HG03139 (cell line): ENCODE data around the gene TOLLIP.

Experiments
- ATAC-seq: cut with Tn5 transposase; IDR thresholded peaks from one replicate; pipeline ENCODE4 v1.9.1; 2021; ENCODE audit not compliant: unreplicated experiment

TOLLIP gene

GRCh38 chr11:1299621-1300020, 9.8 kb downstream of the TOLLIP start:
- ATAC-seq: no peak

DNA sequence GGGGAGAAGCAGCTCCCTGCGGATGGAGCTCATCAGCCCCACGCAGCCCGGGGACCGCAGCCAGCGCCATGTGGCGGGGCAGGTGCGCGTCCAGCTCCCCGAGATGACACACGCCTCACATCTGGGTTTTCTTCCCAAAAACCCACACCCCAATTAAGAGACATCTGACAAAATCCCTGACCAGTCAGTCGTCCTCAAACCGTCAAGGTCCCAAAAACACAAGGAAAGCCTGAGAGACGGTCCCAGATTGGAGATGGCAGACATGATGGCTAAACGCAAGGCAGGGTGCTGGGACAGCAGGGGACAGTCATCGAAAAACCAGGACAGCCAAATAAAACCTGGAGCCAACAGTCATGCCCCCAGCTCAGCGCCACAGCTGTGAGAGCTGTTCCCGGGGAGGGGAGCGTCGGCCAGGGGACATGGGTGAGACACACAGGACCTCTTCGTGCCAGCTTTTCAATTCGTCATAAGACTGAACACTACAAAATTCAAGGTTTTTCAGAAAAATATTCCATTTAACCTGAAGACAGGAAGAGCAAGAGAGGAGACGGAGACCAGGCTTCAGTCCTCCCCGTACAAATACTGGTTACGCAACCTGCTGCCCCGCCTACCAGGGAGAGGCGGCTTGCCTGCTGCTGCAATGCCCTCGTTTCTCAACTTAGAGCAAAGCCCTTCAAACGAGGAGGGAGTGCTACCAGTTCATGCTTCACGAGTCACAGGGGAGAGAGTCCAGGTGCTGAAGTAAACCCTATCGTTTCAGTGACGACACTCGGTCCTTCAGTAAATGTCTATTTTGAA, 10.5 kb downstream of the TOLLIP start:
- ATAC-seq: no peak

- no peak for ATAC-seq
Observed at GRCh38 chr11:1297576-1298473, 11.6 kb downstream of the TOLLIP start.

DNA sequence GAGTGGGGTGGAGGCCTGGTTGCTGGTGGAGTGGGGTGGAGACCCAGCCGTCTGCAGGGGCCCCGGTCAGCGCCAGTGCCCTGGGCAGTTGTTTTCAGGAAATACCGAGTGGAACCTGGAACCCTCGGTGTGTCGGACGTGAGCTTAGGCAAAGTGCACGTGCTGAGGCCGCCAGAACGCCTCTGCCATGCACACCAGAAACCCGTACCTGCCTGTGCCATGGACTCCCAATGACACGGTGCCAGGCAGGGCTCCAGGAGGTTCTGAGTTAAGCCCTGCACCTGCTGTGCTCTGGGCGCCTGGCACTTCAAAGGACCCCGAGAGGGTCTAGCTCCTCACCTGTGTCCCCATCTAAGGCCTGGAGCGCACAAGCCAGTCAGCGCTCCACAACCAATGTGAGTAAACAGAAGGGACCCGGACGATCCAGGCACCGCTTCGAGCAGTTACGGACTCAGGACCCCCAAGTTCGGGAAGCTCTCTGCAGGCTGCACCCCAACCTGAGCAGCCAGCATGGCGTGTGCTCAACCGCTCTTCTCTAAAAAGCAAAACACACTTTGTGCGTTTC, 12.3 kb downstream of the TOLLIP start:
- no peak for ATAC-seq

- ATAC-seq: no peak
Observed at GRCh38 chr11:1296287-1296686, 13.1 kb downstream of the TOLLIP start.

GRCh38 chr11:1295591-1295990, 13.8 kb downstream of the TOLLIP start:
- no peak for ATAC-seq

DNA sequence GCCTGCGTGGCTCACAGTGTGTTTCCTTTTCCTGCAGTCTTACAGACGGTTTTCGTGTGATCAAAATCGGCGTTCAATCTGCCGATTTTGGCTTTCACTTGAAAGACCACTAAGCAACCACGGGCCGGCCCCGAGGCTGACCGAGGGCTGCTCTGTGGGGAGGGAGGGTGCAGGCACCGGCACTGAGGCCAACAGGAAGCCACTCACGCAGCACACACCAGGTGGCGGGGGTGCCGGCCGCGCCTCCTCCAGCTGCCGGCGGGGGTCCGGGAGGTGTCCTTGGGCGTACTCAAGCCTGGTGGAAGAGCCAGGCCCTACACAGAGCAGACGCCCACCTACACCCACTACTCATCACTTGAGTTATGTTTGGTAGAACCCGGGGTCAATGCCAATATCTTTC, 14.3 kb downstream of the TOLLIP start:
- no peak for ATAC-seq

GRCh38 chr11:1293619-1294015, 15.8 kb downstream of the TOLLIP start:
- ATAC-seq: no peak

DNA sequence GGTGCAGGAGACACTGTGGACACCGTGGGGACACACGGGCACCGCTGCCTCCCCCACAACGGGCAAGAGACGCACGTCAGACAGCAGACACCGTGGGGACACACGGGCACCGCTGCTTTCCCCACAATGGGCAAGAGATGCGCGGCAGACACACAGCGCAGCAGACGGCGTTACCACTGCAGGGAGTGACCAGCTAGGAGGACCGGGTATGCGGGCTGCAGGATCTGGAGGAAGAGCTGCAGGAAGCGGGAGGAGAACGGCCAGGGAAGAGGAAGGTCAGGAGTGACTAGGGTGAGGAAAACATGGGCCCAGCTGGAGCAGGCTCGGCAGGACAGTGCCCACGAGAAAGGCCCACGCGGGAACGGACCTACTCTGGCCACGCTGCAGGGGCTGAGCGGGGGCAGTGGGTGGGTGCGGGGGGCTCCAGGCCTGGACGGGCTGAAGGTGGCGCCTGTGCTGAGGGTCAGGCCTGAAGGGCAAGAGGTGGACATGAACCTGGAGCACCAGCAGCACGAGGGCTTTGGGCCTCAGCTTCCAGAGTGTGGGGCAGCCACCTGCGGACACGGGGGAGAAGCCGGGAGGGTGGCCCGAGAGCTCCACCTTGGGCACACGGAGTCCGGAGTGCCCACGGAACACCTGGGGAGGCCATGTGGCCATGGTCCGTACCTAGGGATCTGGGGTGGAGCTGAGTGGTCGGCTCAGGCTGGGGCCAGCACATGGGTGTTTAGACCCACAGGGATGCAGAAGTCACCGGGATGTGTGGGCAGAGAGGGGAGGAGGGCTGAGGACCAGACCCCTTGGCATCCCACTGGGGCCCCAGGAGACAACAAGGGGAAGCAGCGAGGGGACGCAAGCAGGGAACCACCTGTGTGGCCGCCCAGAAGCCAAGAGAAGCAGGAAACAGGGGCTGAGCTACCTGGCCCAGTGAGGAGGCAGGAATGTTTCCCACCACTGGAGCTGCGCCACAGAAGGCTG, 16.5 kb downstream of the TOLLIP start:
- ATAC-seq: no peak

- ATAC-seq: no peak
Observed at GRCh38 chr11:1292018-1292643, 17.3 kb downstream of the TOLLIP start.

DNA sequence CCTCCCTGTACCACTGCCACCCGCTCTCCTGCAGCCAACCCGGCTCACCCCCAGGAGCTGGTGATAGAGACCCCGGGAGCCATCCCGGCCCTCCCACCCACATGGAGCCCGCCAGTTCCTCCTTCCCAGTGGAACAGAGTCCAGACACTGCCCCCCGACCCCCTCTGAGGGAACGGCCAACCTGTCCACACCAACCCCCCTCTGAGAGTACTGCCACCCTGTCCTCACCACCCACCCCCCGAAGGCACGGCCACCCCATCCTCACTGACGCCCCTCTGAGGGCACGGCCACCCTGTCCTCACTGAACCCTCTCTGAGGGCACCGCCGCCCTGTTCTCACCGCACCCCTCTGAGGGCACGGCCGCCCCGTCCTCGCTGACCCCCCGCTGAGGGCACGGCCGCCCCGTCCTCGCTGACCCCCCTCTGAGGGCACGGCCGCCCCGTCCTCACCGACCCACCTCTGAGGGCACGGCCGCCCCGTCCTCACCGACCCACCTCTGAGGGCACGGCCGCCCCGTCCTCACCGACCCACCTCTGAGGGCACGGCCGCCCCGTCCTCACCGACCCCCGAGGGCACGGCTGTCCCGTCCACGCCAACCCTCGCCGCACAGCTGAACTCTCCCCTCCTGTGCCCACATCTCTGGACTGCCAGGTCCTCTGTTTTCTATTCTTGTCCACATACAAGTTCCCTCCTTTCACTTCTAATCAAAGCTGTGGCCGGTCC, 18.0 kb downstream of the TOLLIP start:
- ATAC-seq: no peak

GRCh38 chr11:1290052-1291040, 19.1 kb downstream of the TOLLIP start:
- no peak for ATAC-seq

GRCh38 chr11:1289211-1289935, 20.1 kb downstream of the TOLLIP start:
- ATAC-seq: no peak

DNA sequence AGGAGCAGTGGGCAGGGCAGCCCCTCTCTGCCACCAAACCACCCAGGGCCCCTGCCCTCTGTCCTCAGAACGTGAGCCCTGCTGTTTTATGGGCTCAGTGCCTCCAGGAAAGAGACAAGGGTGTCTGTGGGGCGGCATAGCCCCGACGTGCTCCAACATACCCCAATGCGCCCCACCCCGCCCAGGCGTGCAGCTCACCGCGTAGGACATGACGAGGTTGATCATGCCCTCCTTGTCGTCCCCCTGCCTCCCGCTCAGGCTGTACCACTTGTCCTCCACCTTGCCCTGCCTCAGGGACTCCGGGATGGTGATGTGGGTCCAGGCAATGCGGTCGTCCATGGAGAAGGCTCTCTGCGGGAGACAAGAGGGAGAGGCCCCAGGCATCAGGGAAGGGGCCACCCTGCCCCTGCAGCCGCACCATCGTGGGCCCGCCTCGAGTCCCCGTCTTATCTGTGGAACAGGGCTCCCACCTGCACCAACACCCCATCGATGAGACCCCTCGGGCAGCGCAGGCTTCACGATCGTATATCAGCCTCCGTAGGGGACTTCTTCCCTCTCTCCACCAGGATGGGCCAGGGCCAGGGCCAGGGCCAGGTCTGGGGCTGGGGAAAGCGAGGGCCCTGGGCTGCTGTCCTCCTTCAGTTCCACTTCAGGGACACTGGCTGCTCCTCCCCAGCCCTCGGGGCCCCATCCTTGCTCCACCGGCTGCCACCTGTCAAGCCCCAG, 20.8 kb downstream of the TOLLIP start:
- no peak for ATAC-seq

DNA sequence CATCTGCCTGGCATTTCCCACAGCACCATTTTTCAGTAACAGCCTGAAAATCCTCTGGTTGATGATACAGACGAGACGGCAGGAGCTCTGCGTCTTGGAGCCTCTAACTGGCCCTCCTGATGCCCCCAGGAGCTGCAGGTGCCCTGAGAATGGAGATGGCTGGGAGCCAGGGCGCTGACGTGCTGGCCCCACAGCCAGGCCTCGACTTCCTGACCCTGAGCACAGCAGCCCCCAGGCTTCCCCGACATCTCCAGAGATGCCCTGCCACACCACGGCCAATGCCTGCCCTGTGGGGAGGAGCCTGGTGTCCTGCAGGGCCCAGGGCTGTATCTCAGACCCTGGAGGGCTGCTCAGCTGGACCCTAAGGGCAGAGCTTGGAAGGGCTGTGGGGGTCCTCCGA, 21.5 kb downstream of the TOLLIP start:
- ATAC-seq: no peak

GRCh38 chr11:1285876-1286275, 23.6 kb downstream of the TOLLIP start:
- no peak for ATAC-seq

- no peak for ATAC-seq
Observed at GRCh38 chr11:1285316-1285744, 24.1 kb downstream of the TOLLIP start.
